Tibial nerve (tissue), 3 donors: ENCODE results near the gene L1CAM.

Experiments used
- POLR2A ChIP-seq, 2 donors: fragments of 450-650 bp; IDR thresholded peaks; one replicate each; pipeline ENCODE4 v1.6.1; 2017; ENCODE audit warnings: antibody characterized with exemption in 2 of 2, mild to moderate bottlenecking in 2 of 2, moderate library complexity in 2 of 2
- TF ChIP-seq, protein P1 (sequence below), 5 experiments: fragments of 200-600 bp in 3 of 5; fragments of 450-650 bp in 2 of 5; sonication (generic) in 3 of 5; IDR thresholded peaks; one replicate each; pipeline ENCODE4 v1.5.1; 2016 to 2019; ENCODE audit warnings: antibody characterized with exemption in 5 of 5, mild to moderate bottlenecking in 3 of 5, moderate library complexity in 2 of 5

DNA sequence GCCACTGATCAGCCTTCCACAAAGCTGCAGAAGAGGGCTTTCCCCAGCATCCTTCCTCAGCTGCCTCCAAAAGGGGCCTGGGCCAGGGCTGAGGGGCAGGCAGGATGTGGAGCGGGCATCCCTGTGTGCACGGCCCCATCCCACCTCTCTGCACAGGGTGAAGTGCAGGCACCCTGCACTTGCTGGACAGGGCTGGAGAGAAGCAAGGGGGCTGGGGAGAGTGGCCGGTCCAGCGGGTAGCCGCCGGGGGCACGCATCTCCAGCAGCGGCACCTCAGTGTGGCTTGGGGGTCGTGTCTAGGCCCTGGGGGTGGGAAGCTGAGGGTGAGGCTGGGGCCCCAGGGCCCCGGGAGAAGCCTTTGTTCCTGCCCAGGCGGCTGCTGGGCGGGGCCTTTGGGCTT, 21.5 kb upstream of the L1CAM start:
- TF ChIP-seq POLR2A (IDR thresholded peaks at IDR 0.05): no peak
- TF ChIP-seq, protein P1, sequence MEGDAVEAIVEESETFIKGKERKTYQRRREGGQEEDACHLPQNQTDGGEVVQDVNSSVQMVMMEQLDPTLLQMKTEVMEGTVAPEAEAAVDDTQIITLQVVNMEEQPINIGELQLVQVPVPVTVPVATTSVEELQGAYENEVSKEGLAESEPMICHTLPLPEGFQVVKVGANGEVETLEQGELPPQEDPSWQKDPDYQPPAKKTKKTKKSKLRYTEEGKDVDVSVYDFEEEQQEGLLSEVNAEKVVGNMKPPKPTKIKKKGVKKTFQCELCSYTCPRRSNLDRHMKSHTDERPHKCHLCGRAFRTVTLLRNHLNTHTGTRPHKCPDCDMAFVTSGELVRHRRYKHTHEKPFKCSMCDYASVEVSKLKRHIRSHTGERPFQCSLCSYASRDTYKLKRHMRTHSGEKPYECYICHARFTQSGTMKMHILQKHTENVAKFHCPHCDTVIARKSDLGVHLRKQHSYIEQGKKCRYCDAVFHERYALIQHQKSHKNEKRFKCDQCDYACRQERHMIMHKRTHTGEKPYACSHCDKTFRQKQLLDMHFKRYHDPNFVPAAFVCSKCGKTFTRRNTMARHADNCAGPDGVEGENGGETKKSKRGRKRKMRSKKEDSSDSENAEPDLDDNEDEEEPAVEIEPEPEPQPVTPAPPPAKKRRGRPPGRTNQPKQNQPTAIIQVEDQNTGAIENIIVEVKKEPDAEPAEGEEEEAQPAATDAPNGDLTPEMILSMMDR (IDR thresholded peaks at IDR 0.05): no peak
